K562 (cell line): Measurements from ENCODE around the gene SLC5A6. TPM values are rescaled to one million over a fixed set of nuclear protein-coding genes. Genes with fewer than 3 reads are reported as not detected.

Experiments used
- AFF4 ChIP-seq: sonication (generic); formaldehyde crosslinking; IDR thresholded peaks from 2 replicates; pipeline ENCODE4 v1.8.0; 2023; ENCODE audit warnings: mild to moderate bottlenecking, missing genetic modification reagents
- ATF4 ChIP-seq: fragments of 450-650 bp; formaldehyde crosslinking; IDR thresholded peaks from 2 replicates; pipeline ENCODE4 v1.4.0; 2022; ENCODE audit warnings: mild to moderate bottlenecking, moderate library complexity
- FOSL1 ChIP-seq: fragments of 200-800 bp; sonication (Bioruptor generic); conservative IDR thresholded peaks from 2 replicates; pipeline ENCODE4 v1.6.1; 2016; ENCODE audit warnings: missing genetic modification characterization, missing compliant biosample characterization
- HDAC8 ChIP-seq: fragments of 450-650 bp; IDR thresholded peaks from 2 replicates; pipeline ENCODE4 v1.6.1; 2016; ENCODE audit warnings: mild to moderate bottlenecking, missing genetic modification characterization, moderate library complexity, missing compliant biosample characterization
- MEIS2 ChIP-seq: fragments of 450-650 bp; IDR thresholded peaks from 2 replicates; pipeline ENCODE4 v1.6.1; 2014; ENCODE audit warnings: mild to moderate bottlenecking; ENCODE audit not compliant: partially characterized antibody
- NR3C1 ChIP-seq: sonication (generic); formaldehyde crosslinking; IDR thresholded peaks from 2 replicates; pipeline ENCODE4 v1.8.1; 2022; ENCODE audit warnings: missing genetic modification reagents
- PTRF ChIP-seq: fragments of 450-650 bp; IDR thresholded peaks from 2 replicates; pipeline ENCODE4 v1.6.1; 2016; ENCODE audit warnings: mild to moderate bottlenecking, missing genetic modification characterization, missing compliant biosample characterization
- REST ChIP-seq, 2 experiments: fragments of 450-650 bp; formaldehyde crosslinking in 1 of 2; IDR thresholded peaks; 2 replicates each; pipeline versions ENCODE4 v1.4.0 to v1.6.1; 2014 to 2020; ENCODE audit warnings: mild to moderate bottlenecking in 2 of 2, borderline replicate concordance in 1 of 2, low read depth in 1 of 2
- SP1 ChIP-seq: sonication (generic); formaldehyde crosslinking; IDR thresholded peaks from 2 replicates; pipeline ENCODE4 v1.8.1; 2022; ENCODE audit warnings: mild to moderate bottlenecking, missing genetic modification reagents
- ZNF324 ChIP-seq: fragments of 250-450 bp; sonication (Bioruptor Pico); IDR thresholded peaks from 2 replicates; pipeline ENCODE4 v1.4.0; 2020; ENCODE audit warnings: mild to moderate bottlenecking
- polyA plus RNA-seq, 8 experiments: library from polyadenylated mRNA; depleted of rRNA in 4 of 8; stranded (reverse) in 5 of 8; unstranded in 3 of 8; fragments of >200 nt; fragmentation: Nextera tagmentation in 2 of 8; fragmentation: Illumina TruSeq in 1 of 8; extraction: Ambion mirVana in 2 of 8; extraction: Trizol in 1 of 8; gene quantifications; 2 replicates each; pipeline versions ENCODE4 v1.2.1 to v1.2.3, GENCODE V29; 2011 to 2014; ENCODE audit warnings: inconsistent platforms in 1 of 8, missing spikeins in 1 of 8
- total RNA-seq, 7 experiments: library from RNA; depleted of rRNA in 6 of 7; stranded (reverse); fragments of >200 nt in 6 of 7; fragmentation: Illumina TruSeq in 2 of 7; extraction: Trizol in 2 of 7; gene quantifications; 2 replicates each; pipeline versions ENCODE4 v1.2.1 to v1.2.3, GENCODE V29; 2011 to 2021; ENCODE audit warnings: low replicate concordance in 1 of 7
- TF ChIP-seq, protein P1 (sequence below), 2 experiments: fragments of 450-650 bp; IDR thresholded peaks; 2 replicates each; pipeline ENCODE4 v1.6.1; 2016

The SLC5A6 gene
- total and polyA plus RNA-seq, 9 of the 15 experiments (the other 6 are each of a cell fraction or from before 2014, with no cell fraction given) = 32.6 to 137 (median 107) TPM

DNA sequence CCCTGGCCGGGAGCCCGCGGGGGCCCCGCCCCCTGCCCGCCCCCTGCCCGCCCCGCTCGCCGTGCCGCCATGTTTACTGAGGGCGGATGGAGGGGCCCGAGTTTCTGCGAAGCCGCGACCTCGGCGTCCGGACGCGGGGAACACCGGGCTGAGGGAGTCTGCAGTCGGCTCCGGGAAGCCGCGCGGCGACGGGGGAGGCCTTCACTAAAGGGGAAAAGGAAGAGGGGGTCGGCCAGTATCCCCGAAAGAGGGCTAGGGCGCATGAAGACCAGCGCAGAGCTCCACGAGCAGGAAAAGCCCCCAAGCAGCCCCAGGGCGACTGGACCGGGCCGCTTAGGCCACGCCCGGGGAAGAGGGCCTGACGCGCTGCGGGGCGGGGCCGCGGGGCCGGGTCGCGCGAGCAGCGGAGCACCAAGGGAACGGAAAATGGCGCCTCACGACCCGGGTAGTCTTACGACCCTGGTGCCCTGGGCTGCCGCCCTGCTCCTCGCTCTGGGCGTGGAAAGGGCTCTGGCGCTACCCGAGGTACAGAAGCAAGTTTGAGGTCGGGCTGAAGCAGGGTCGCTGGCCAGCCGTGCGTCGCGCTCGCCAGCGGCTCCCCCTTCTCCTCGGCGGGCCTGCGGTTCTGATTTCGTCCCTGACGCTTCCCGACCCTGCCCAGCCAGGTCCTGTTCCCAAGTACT, at the start of gene SLC5A6, which contains the start of gene ATRAID (continued):
- no peak for TF ChIP-seq REST (IDR thresholded peaks at IDR 0.05; ENCODE audit: borderline replicate concordance)
- TF ChIP-seq REST (CRISPR knock-in tag; IDR thresholded peaks at IDR 0.05; ENCODE audit: low read depth) = peak; percentile 60; the same call in 1 of the 2 replicates
- TF ChIP-seq ZNF324 (CRISPR knock-in tag) = no peak
- TF ChIP-seq AFF4 (CRISPR knock-in tag) = peak; percentile 75
- TF ChIP-seq FOSL1 (tag) = peak; percentile 40
- no peak for TF ChIP-seq PTRF (tag)
- no peak for TF ChIP-seq MEIS2
- TF ChIP-seq SP1 (CRISPR knock-in tag) = peak; percentile 70
- TF ChIP-seq HDAC8 (tag) = 0 out of 2 replicates have a peak, but pooled peaks have one; percentile 68
- TF ChIP-seq, protein P1, sequence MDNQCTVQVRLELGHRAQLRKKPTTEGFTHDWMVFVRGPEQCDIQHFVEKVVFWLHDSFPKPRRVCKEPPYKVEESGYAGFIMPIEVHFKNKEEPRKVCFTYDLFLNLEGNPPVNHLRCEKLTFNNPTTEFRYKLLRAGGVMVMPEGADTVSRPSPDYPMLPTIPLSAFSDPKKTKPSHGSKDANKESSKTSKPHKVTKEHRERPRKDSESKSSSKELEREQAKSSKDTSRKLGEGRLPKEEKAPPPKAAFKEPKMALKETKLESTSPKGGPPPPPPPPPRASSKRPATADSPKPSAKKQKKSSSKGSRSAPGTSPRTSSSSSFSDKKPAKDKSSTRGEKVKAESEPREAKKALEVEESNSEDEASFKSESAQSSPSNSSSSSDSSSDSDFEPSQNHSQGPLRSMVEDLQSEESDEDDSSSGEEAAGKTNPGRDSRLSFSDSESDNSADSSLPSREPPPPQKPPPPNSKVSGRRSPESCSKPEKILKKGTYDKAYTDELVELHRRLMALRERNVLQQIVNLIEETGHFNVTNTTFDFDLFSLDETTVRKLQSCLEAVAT (IDR thresholded peaks at IDR 0.05) = peak in 1 of 2 experiments; percentile 47; a peak in 1 of 4 replicates
- TF ChIP-seq ATF4 (CRISPR knock-in tag) = no peak
- TF ChIP-seq NR3C1 (CRISPR knock-in tag) = peak; percentile 75; the same call in 1 of the 2 replicates
